NB4 (cell line): ENCODE results near the gene TTLL5.

Experiments
- CTCF ChIP-seq: IDR thresholded peaks from one replicate; pipeline ENCODE4 v1.5.1; 2012; ENCODE audit warnings: low read depth, low read length
- POLR2A ChIP-seq: IDR thresholded peaks from 2 replicates; pipeline ENCODE4 v1.6.1; 2011; ENCODE audit warnings: mild to moderate bottlenecking; ENCODE audit not compliant: insufficient read length; ENCODE audit errors: extremely low read depth

DNA sequence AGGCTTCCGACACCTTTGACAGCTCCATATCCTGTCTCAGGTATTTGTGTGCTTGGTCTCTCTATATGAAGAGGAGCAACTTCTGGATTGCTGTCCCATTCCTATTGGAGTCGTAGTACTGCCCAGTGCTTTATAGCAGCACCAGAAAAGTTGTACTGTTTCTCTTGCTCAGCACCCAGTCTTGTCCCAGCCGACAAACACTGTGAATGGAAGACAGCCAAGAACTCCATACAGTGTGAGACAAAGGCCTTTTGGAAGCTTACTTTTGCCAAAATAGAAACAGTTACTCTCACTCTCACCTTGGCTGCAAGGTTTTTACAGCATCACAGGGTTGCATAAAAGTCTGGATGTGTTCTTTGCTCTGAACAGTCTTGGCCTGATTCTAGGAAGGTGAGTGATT is 215.5 kb downstream of the TTLL5 start:
- TF ChIP-seq CTCF: no peak
- TF ChIP-seq POLR2A: no peak
